ENCODE measurements around the gene CELF5. TPM values are rescaled to one million over a fixed set of nuclear protein-coding genes. Genes with fewer than 3 reads are reported as not detected.

CELF5 gene
- total RNA-seq, 1 experiment from 2014 or later: 0.48 TPM

GRCh38 chr19:3187662-3188511 lies 36.6 kb upstream of the CELF5 start:
- intact Hi-C loops (cut with micrococcal nuclease; ENCODE audit: unreplicated experiment): no loop called here
- Histone ChIP-seq H3K79me2 (ENCODE audit: low read depth) (peaks cover 40% of the 10 kb centered on the region), H3K9me3 (ENCODE audit: insufficient read depth, low read depth) (no peaks in the 10 kb centered on the region), H2AFZ (no peak overlapping the region), H3K4me2 (peak overlapping the region; percentile 87), H3K9me2 (ENCODE audit: insufficient read depth) (no peaks in the 10 kb centered on the region), H3K4me3 (no peak overlapping the region), H3K27me3 (ENCODE audit: insufficient read depth, low read depth) (no peaks in the 10 kb centered on the region), H3K4me1 (replicated peaks; ENCODE audit: insufficient read depth) (0 out of 2 replicates have a peak, but pooled peaks cover 8% of the 10 kb centered on the region), H4K20me1 (ENCODE audit: insufficient read depth) (peaks cover 13% of the 10 kb centered on the region), H3K36me3 (ENCODE audit: low read depth) (no peaks in the 10 kb centered on the region), H3F3A (ENCODE audit: insufficient read depth, low read depth) (no peaks in the 10 kb centered on the region; the same call in 1 of the 2 replicates), H3K27ac (no peak overlapping the region)
- no peak for DNase-seq
- BruUV-seq (replicated peaks): no TSS peak
- no peak for TF ChIP-seq CTCF (conservative IDR thresholded peaks at IDR 0.05)
- CTCF ChIA-PET: no interaction called here
- POLR2A ChIA-PET (ENCODE audit: unreplicated experiment): no interaction called here

GRCh38 chr19:3188627-3189596 lies 35.5 kb upstream of the CELF5 start:
- DNase-seq: no peak
- H3K27ac ChIP-seq: no peak overlapping the region
- H3K4me2 ChIP-seq: no peak overlapping the region
- no peaks in the 10 kb centered on the region for H3K9me2 ChIP-seq (ENCODE audit: insufficient read depth)
- CTCF ChIA-PET: no interaction called here
- no peaks in the 10 kb centered on the region; the same call in 1 of the 2 replicates for H3F3A ChIP-seq (ENCODE audit: insufficient read depth, low read depth)
- H3K36me3 ChIP-seq (ENCODE audit: low read depth): no peaks in the 10 kb centered on the region
- H3K27me3 ChIP-seq (ENCODE audit: insufficient read depth, low read depth): no peaks in the 10 kb centered on the region
- no TSS peak for BruUV-seq (replicated peaks)
- H3K4me3 ChIP-seq: no peak overlapping the region
- H3K79me2 ChIP-seq (ENCODE audit: low read depth): peaks cover 40% of the 10 kb centered on the region
- POLR2A ChIA-PET (ENCODE audit: unreplicated experiment): interaction anchor here (0.7 kb wide), 1 partner anchor 806 kb away, joined by 3 read pairs; no protein-coding TSS in a partner anchor
- TF ChIP-seq CTCF (conservative IDR thresholded peaks at IDR 0.05) (no peak), EZH2 (IDR thresholded peaks at IDR 0.05; ENCODE audit: low read depth) (no peak)
- H4K20me1 ChIP-seq (ENCODE audit: insufficient read depth): peaks cover 13% of the 10 kb centered on the region
- no peaks in the 10 kb centered on the region for H3K9me3 ChIP-seq (ENCODE audit: insufficient read depth, low read depth)
- H2AFZ ChIP-seq: no peak overlapping the region
- 0 out of 2 replicates have a peak, but pooled peaks cover 8% of the 10 kb centered on the region for H3K4me1 ChIP-seq (replicated peaks; ENCODE audit: insufficient read depth)
- intact Hi-C loops (cut with micrococcal nuclease; ENCODE audit: unreplicated experiment): no loop called here

GRCh38 chr19:3189702-3190469 lies 34.6 kb upstream of the CELF5 start:
- Histone ChIP-seq H3F3A (ENCODE audit: insufficient read depth, low read depth) (no peaks in the 10 kb centered on the region), H3K27me3 (ENCODE audit: insufficient read depth, low read depth) (no peaks in the 10 kb centered on the region), H4K20me1 (ENCODE audit: insufficient read depth) (peaks cover 13% of the 10 kb centered on the region), H3K4me2 (no peak overlapping the region), H3K27ac (no peak overlapping the region), H2AFZ (no peak overlapping the region), H3K36me3 (ENCODE audit: low read depth) (no peaks in the 10 kb centered on the region), H3K79me2 (ENCODE audit: low read depth) (peaks cover 40% of the 10 kb centered on the region), H3K9me2 (ENCODE audit: insufficient read depth) (no peaks in the 10 kb centered on the region), H3K4me1 (replicated peaks; ENCODE audit: insufficient read depth) (0 out of 2 replicates have a peak, but pooled peaks cover 8% of the 10 kb centered on the region), H3K9me3 (ENCODE audit: insufficient read depth, low read depth) (no peaks in the 10 kb centered on the region), H3K4me3 (no peak overlapping the region)
- intact Hi-C loops (cut with micrococcal nuclease; ENCODE audit: unreplicated experiment): no loop called here
- DNase-seq: no peak
- POLR2A ChIA-PET (ENCODE audit: unreplicated experiment): no interaction called here
- no TSS peak for BruUV-seq (replicated peaks)
- CTCF ChIA-PET: no interaction called here
- no peak for TF ChIP-seq CTCF (conservative IDR thresholded peaks at IDR 0.05)

Measured in PC-9 (cell line).